NT2/D1 (cell line): ENCODE data around the gene MLLT1.
A peak's percentile ranks its signal among the peaks of the same experiment; 100 is the strongest.

Experiments
- DNase-seq: peaks from one replicate; pipeline ENCODE4 v3.0.0-alpha.2; 2011; ENCODE audit warnings: low read depth, low spot score
- H3K27me3 ChIP-seq: 2 replicates; pipeline ENCODE4 v1.6.0; 2011; ENCODE audit warnings: mild to moderate bottlenecking; ENCODE audit not compliant: insufficient read length, insufficient read depth
- H3K36me3 ChIP-seq: 2 replicates; pipeline ENCODE4 v1.6.1; 2011; ENCODE audit warnings: mild to moderate bottlenecking, low read length, mixed read lengths; ENCODE audit not compliant: insufficient read depth, insufficient read length
- H3K4me1 ChIP-seq: 2 replicates; pipeline ENCODE4 v1.5.1; 2011; ENCODE audit not compliant: insufficient read depth, insufficient read length
- H3K4me3 ChIP-seq: 2 replicates; pipeline ENCODE4 v1.5.1; 2011; ENCODE audit warnings: low read depth; ENCODE audit not compliant: insufficient read length
- H3K9ac ChIP-seq: 2 replicates; pipeline ENCODE4 v1.6.0; 2011; ENCODE audit warnings: low read depth; ENCODE audit not compliant: insufficient read length
- H3K9me3 ChIP-seq: 2 replicates; pipeline ENCODE4 v1.5.1; 2011; ENCODE audit warnings: mild to moderate bottlenecking, low read length; ENCODE audit not compliant: insufficient read depth
- SUZ12 ChIP-seq: IDR thresholded peaks from 2 replicates; pipeline ENCODE4 v1.6.1; 2011; ENCODE audit not compliant: insufficient read length, insufficient read depth; ENCODE audit errors: extremely low read depth
- YY1 ChIP-seq: IDR thresholded peaks from 2 replicates; pipeline ENCODE4 v1.6.1; 2011; ENCODE audit not compliant: insufficient read length, insufficient read depth
- ZNF274 ChIP-seq: IDR thresholded peaks from 2 replicates; pipeline ENCODE4 v1.6.1; 2011; ENCODE audit warnings: mild to moderate bottlenecking, low read depth, low read length

The MLLT1 gene

GRCh38 chr19:6204866-6205723 is 74.7 kb downstream of the MLLT1 start:
- peaks cover under 1% of the 10 kb centered on the region for H3K36me3 ChIP-seq
- no peaks in the 10 kb centered on the region for H3K27me3 ChIP-seq
- H3K9me3 ChIP-seq = no peaks in the 10 kb centered on the region
- no peak for DNase-seq
- peaks cover under 1% of the 10 kb centered on the region for H3K4me1 ChIP-seq
- TF ChIP-seq YY1 (no peak), SUZ12 (no peak), ZNF274 (no peak)
- H3K9ac ChIP-seq = no peak overlapping the region
- H3K4me3 ChIP-seq = no peak overlapping the region

GRCh38 chr19:6204212-6204611 is 75.6 kb downstream of the MLLT1 start:
- H3K36me3 ChIP-seq = no peaks in the 10 kb centered on the region
- H3K4me1 ChIP-seq = peaks cover 2% of the 10 kb centered on the region
- no peaks in the 10 kb centered on the region for H3K27me3 ChIP-seq
- TF ChIP-seq ZNF274 = no peak
- no peak for TF ChIP-seq SUZ12
- TF ChIP-seq YY1 = no peak
- no peak overlapping the region for H3K4me3 ChIP-seq
- no peak for DNase-seq
- H3K9me3 ChIP-seq = no peaks in the 10 kb centered on the region
- no peak overlapping the region for H3K9ac ChIP-seq

DNA sequence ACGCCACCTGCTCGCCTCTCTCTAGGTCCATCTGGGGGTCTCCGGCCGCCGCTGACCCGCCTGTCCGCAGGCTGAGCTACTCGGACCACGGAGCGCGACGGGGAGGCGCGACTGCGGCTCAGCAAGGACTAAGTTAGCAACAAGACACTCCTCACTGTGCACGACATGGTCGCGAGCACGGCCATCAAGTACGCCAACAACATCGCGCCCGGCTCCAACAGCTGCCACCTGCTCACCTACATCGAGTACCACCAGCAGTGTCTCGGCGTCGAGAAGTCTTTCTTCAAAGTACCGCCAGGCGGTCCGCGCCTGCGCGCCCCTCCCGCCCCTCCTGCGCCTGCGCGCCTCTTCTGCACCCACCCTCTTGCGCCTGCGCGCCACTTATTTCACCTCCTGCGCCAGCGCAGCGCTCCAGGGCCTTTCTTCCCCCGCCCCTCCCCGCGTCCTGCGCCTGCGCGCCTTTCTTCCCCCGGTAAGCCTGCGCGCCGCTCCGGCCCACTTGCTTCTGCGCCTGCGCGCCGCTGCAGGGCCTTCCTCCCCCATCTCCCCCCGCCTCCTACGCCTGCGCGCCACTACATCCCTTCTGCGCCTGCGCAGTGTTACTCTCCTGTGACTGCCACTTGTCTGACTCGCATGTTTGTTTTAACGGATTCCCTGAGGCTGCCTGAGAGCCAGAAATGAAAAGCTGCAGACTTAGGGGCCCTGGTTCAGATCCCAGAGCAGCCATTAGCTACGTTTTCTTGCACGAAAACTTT is 80.4 kb downstream of the MLLT1 start:
- Histone ChIP-seq H3K9me3 (0 out of 2 replicates have a peak, but pooled peaks cover under 1% of the 10 kb centered on the region), H3K27me3 (no peaks in the 10 kb centered on the region), H3K9ac (peak overlapping the region; percentile 84), H3K36me3 (peaks cover 13% of the 10 kb centered on the region), H3K4me1 (peaks cover 4% of the 10 kb centered on the region), H3K4me3 (peak overlapping the region; percentile 83)
- TF ChIP-seq ZNF274 = no peak
- no peak for TF ChIP-seq YY1
- TF ChIP-seq SUZ12 = no peak
- DNase-seq = peak; percentile 99

- Histone ChIP-seq H3K4me1 (peaks cover 4% of the 10 kb centered on the region), H3K27me3 (no peaks in the 10 kb centered on the region), H3K4me3 (peak overlapping the region; percentile 83), H3K9ac (peak overlapping the region; percentile 84), H3K9me3 (peaks cover 6% of the 10 kb centered on the region; the same call in 1 of the 2 replicates), H3K36me3 (peaks cover 16% of the 10 kb centered on the region)
- DNase-seq = no peak
- TF ChIP-seq ZNF274 (no peak), SUZ12 (no peak), YY1 (no peak)
Observed at GRCh38 chr19:6198896-6199239, 80.9 kb downstream of the MLLT1 start.

DNA sequence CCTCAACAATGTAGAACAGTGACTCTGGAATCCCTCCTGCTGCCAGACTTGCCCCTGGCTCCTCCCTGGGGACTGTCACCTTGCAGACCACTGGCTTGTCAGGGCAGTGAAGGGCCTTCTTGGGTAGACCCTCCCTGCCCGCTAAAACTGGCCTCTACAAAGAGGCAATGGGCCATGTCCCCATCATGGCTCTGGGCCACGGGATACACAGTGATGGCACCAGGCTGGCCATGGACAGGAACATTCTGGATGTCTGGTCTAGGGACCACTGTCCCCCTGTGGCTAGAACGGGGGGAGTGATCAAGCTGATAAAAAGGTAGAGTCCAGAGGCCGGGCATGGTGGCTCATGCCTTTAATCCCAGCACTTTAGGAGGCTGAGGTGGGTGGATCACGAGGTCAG is 83.4 kb downstream of the MLLT1 start:
- Histone ChIP-seq H3K9ac (no peak overlapping the region), H3K9me3 (peaks cover 8% of the 10 kb centered on the region; the same call in 1 of the 2 replicates), H3K27me3 (no peaks in the 10 kb centered on the region), H3K4me3 (no peak overlapping the region), H3K4me1 (peaks cover 4% of the 10 kb centered on the region), H3K36me3 (peaks cover 25% of the 10 kb centered on the region)
- TF ChIP-seq SUZ12 (no peak), YY1 (no peak), ZNF274 (no peak)
- DNase-seq = no peak

- TF ChIP-seq SUZ12 (no peak), ZNF274 (no peak), YY1 (no peak)
- Histone ChIP-seq H3K9ac (no peak overlapping the region), H3K9me3 (peaks cover 2% of the 10 kb centered on the region; the same call in 1 of the 2 replicates), H3K27me3 (no peaks in the 10 kb centered on the region), H3K36me3 (peaks cover 10% of the 10 kb centered on the region), H3K4me3 (no peak overlapping the region), H3K4me1 (no peaks in the 10 kb centered on the region)
- no peak for DNase-seq
Observed at GRCh38 chr19:6188811-6189210, 91.0 kb downstream of the MLLT1 start.

GRCh38 chr19:6187374-6187773 is 92.4 kb downstream of the MLLT1 start:
- Histone ChIP-seq H3K9ac (no peak overlapping the region), H3K4me1 (no peaks in the 10 kb centered on the region), H3K9me3 (peaks cover 4% of the 10 kb centered on the region; the same call in 1 of the 2 replicates), H3K4me3 (no peak overlapping the region), H3K27me3 (no peaks in the 10 kb centered on the region), H3K36me3 (peaks cover 8% of the 10 kb centered on the region)
- DNase-seq = no peak
- TF ChIP-seq ZNF274 (no peak), YY1 (no peak), SUZ12 (no peak)
